ENCODE data around the gene TIAM2.

DNA sequence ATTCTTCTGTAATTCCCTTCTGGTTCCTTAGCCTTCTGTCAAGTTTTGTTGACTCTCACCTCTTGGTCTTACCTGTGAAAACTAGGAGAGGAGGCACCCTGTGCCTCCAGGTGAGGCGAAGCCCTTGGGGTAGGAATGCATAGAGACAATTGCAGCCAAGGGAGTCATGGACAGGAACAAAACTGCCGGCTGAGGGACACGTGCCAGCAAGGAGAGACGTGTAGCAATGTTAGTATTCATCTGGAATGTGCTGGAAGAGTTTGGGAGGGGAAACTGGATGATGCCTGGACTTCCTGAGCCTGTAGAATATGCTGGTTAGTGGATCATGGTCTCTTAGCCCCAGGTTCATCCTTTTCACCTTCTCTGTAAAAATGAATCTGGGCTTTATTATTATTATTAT is 3.9 kb upstream of the TIAM2 start:
- TF ChIP-seq POLR2A (IDR thresholded peaks at IDR 0.05; ENCODE audit: low read depth, low read length) (no peak), POLR2AphosphoS5 (IDR thresholded peaks at IDR 0.05; ENCODE audit: low read depth, low read length) (no peak), TAF1 (IDR thresholded peaks at IDR 0.05; ENCODE audit: borderline replicate concordance, low read depth, low read length) (no peak)

Data from GM12892 (cell line).